K562 (cell line): ENCODE measurements around the gene SLCO3A1. TPM values are rescaled to one million over a fixed set of nuclear protein-coding genes. Genes with fewer than 3 reads are reported as not detected.

Experiments used
- ATAC-seq: fragments of 200-7000 bp; cut with Tn5 transposase; 3 replicates; pipeline ENCODE4 v1.9.1; 2020; ENCODE audit warnings: moderate library complexity
- BruUV-seq: library from RNA; stranded (reverse); fragments of 400-500 nt; replicated peaks from 2 replicates; lab custom pipeline; 2021; lab: Mats Ljungman, UMichigan
- CTCF ChIA-PET: fragments of 300-600 bp; formaldehyde crosslinking; extraction: SDS; loops from one replicate; lab custom pipeline; 2021; ENCODE audit warnings: low intra/inter-chr PET ratio; lab: Yijun Ruan, JAX
- POLR2A ChIA-PET: fragments of 300-600, 350-650 bp; sonication (Branson Sonifier 250); formaldehyde crosslinking; extraction: SDS; loops from one replicate; lab custom pipeline; 2021; ENCODE audit warnings: antibody characterized with exemption, inconsistent platforms; lab: Yijun Ruan, JAX
- DNase-seq, 4 experiments: peaks; one replicate each; pipeline versions ENCODE4 v3.0.0 to v3.0.0-alpha.2; 2011 to 2018; ENCODE audit warnings: low spot score in 3 of 4, mixed read lengths in 3 of 4; ENCODE audit errors: extremely low read depth in 1 of 4
- FAIRE-seq: peaks from 2 replicates; lab custom pipeline; 2011; peaks lifted over from hg19 to GRCh38; lab: Jason Lieb, UNC
- H2AFZ ChIP-seq: 2 replicates; pipeline ENCODE4 v1.6.0; 2011; ENCODE audit warnings: low read depth, low read length, control low read depth, inconsistent platforms
- H3K27ac ChIP-seq: fragments of 200-600 bp; 3 replicates; pipeline ENCODE4 v1.8.0; 2011; ENCODE audit warnings: low read depth, mild to moderate bottlenecking, control low read depth, inconsistent platforms, low read length, moderate library complexity, mixed read lengths; ENCODE audit errors: extremely low read depth
- H3K27me3 ChIP-seq, 2 experiments: fragments of 300-600 bp in 1 of 2; 2 replicates in 1 of 2; 3 replicates in 1 of 2; pipeline versions ENCODE4 v1.6.0 to v1.8.0; 2011; ENCODE audit warnings: inconsistent platforms in 2 of 2, low read length in 2 of 2, mild to moderate bottlenecking in 1 of 2, mixed read lengths in 1 of 2, moderate library complexity in 1 of 2; ENCODE audit not compliant: control insufficient read depth in 2 of 2, insufficient read depth in 2 of 2
- H3K36me3 ChIP-seq: fragments of 300-600 bp; 3 replicates; pipeline ENCODE4 v1.8.0; 2011; ENCODE audit warnings: mild to moderate bottlenecking, low read length, inconsistent platforms; ENCODE audit not compliant: control insufficient read depth, insufficient read depth
- H3K4me1 ChIP-seq, 2 experiments: fragments of 200-600 bp in 1 of 2; replicated peaks in 1 of 2; 2 replicates in 1 of 2; 3 replicates in 1 of 2; pipeline versions ENCODE4 v1.5.1 to v1.8.0; 2011; ENCODE audit warnings: inconsistent platforms in 2 of 2, low read length in 2 of 2, mild to moderate bottlenecking in 1 of 2, mixed read lengths in 1 of 2, moderate library complexity in 1 of 2; ENCODE audit not compliant: control insufficient read depth in 2 of 2, insufficient read depth in 2 of 2
- H3K4me2 ChIP-seq: 2 replicates; pipeline ENCODE4 v1.6.1; 2011; ENCODE audit warnings: low read length, control low read depth, inconsistent platforms, mixed read lengths; ENCODE audit not compliant: insufficient read depth
- H3K4me3 ChIP-seq: fragments of 200-600 bp; sonication (generic), shearing (Covaris generic); 2 replicates; pipeline ENCODE4 v1.5.1; 2016; ENCODE audit warnings: control low read depth, inconsistent platforms
- H3K79me2 ChIP-seq: fragments of 200-600 bp; 3 replicates; pipeline ENCODE4 v1.8.0; 2011; ENCODE audit warnings: low read length, inconsistent platforms; ENCODE audit not compliant: control insufficient read depth, insufficient read depth
- H3K9ac ChIP-seq, 2 experiments: 2 replicates each; pipeline versions ENCODE4 v1.6.0 to v1.6.1; 2011; ENCODE audit warnings: low read depth in 2 of 2, low read length in 2 of 2, control low read depth in 1 of 2, inconsistent platforms in 1 of 2, mild to moderate bottlenecking in 1 of 2, mixed read lengths in 1 of 2; ENCODE audit not compliant: insufficient read depth in 1 of 2
- H3K9me1 ChIP-seq: one replicate; pipeline ENCODE4 v1.6.0; 2011; ENCODE audit warnings: inconsistent platforms, mild to moderate bottlenecking, low read length, moderate library complexity; ENCODE audit not compliant: control insufficient read depth, insufficient read depth
- H3K9me3 ChIP-seq: replicated peaks from 2 replicates; pipeline ENCODE4 v1.5.1; 2011; ENCODE audit warnings: low read depth, low read length, inconsistent platforms; ENCODE audit not compliant: control insufficient read depth, insufficient read depth
- H4K20me1 ChIP-seq: replicated peaks from 2 replicates; pipeline ENCODE4 v1.6.1; 2011; ENCODE audit warnings: low read length, inconsistent platforms, mixed read lengths; ENCODE audit not compliant: control insufficient read depth, insufficient read depth
- BRD9 ChIP-seq: fragments of 450-650 bp; IDR thresholded peaks from 2 replicates; pipeline ENCODE4 v1.6.1; 2018; ENCODE audit warnings: low read depth; ENCODE audit not compliant: partially characterized antibody
- KDM2B ChIP-seq: fragments of 250-450 bp; sonication (Bioruptor Pico); IDR thresholded peaks from 2 replicates; pipeline ENCODE4 v1.8.0; 2021; ENCODE audit warnings: mild to moderate bottlenecking, moderate library complexity
- MXI1 ChIP-seq: IDR thresholded peaks from 2 replicates; pipeline ENCODE4 v1.6.1; 2011; ENCODE audit warnings: low read depth, mild to moderate bottlenecking, improper control_type of control experiment, low read length
- NCOA1 ChIP-seq: fragments of 450-650 bp; IDR thresholded peaks from 2 replicates; pipeline ENCODE4 v1.6.1; 2016; ENCODE audit warnings: low read depth
- PRPF4 ChIP-seq: fragments of 200-400 bp; formaldehyde crosslinking; IDR thresholded peaks from one replicate; pipeline ENCODE4 v1.6.1; 2017; ENCODE audit warnings: low read length, low read depth, mild to moderate bottlenecking; ENCODE audit not compliant: insufficient read depth, poor library complexity, severe bottlenecking
- SMAD1 ChIP-seq: fragments of 150-350 bp; IDR thresholded peaks from 2 replicates; pipeline ENCODE4 v1.6.1; 2014; ENCODE audit warnings: low read length, low read depth; ENCODE audit not compliant: partially characterized antibody
- TEAD2 ChIP-seq: fragments of 450-650 bp; IDR thresholded peaks from 2 replicates; pipeline ENCODE4 v1.6.1; 2016; ENCODE audit warnings: missing genetic modification characterization, control low read depth, missing compliant biosample characterization
- ZNF436 ChIP-seq: fragments of 250-450, 450-650 bp; sonication (Bioruptor Pico); formaldehyde crosslinking; IDR thresholded peaks from 2 replicates; pipeline ENCODE4 v1.7.0; 2020; ENCODE audit warnings: mild to moderate bottlenecking
- ZNF77 ChIP-seq: fragments of 250-450 bp; sonication (Bioruptor Pico); IDR thresholded peaks from 2 replicates; pipeline ENCODE4 v1.5.0; 2020
- ZSCAN32 ChIP-seq: fragments of 450-650 bp; formaldehyde crosslinking; IDR thresholded peaks from 2 replicates; pipeline ENCODE4 v1.4.0; 2020; ENCODE audit warnings: mild to moderate bottlenecking, moderate library complexity
- WGBS: fragments of 100-300 bp; shearing (Covaris generic); methylation state at CpG from one replicate; pipeline ENCODE4 v1.1.6; 2016; ENCODE audit warnings: low coverage, mixed read lengths; ENCODE audit not compliant: insufficient coverage; ENCODE audit errors: missing lambda C conversion rate; 5-methylcytosine and 5-hydroxymethylcytosine counted together
- in situ Hi-C: fragments of 300-500 bp; cut with MboI; formaldehyde crosslinking; loops from 4 replicates; pipeline ENCODE4 v1.15.0; 2018; ENCODE audit warnings: inconsistent platforms, mixed read lengths
- intact Hi-C: fragments of 100-400 bp; cut with micrococcal nuclease; formaldehyde crosslinking; loops from 2 replicates; pipeline ENCODE4 v1.14.2; 2022
- polyA plus RNA-seq, 8 experiments: library from polyadenylated mRNA; depleted of rRNA in 4 of 8; stranded (reverse) in 5 of 8; unstranded in 3 of 8; fragments of >200 nt; fragmentation: Nextera tagmentation in 2 of 8; fragmentation: Illumina TruSeq in 1 of 8; extraction: Ambion mirVana in 2 of 8; extraction: Trizol in 1 of 8; gene quantifications; 2 replicates each; pipeline versions ENCODE4 v1.2.1 to v1.2.3, GENCODE V29; 2011 to 2014; ENCODE audit warnings: inconsistent platforms in 1 of 8, missing spikeins in 1 of 8
- total RNA-seq, 7 experiments: library from RNA; depleted of rRNA in 6 of 7; stranded (reverse); fragments of >200 nt in 6 of 7; fragmentation: Illumina TruSeq in 2 of 7; extraction: Trizol in 2 of 7; gene quantifications; 2 replicates each; pipeline versions ENCODE4 v1.2.1 to v1.2.3, GENCODE V29; 2011 to 2021; ENCODE audit warnings: low replicate concordance in 1 of 7
- TF ChIP-seq, protein P1 (sequence below): sonication (generic); formaldehyde crosslinking; IDR thresholded peaks from 2 replicates; pipeline ENCODE4 v1.4.0; 2020; ENCODE audit warnings: mild to moderate bottlenecking, missing genetic modification reagents
- TF ChIP-seq, protein P2 (sequence below): fragments of 250-450 bp; sonication (Bioruptor Pico); IDR thresholded peaks from 2 replicates; pipeline ENCODE4 v1.8.0; 2022; ENCODE audit warnings: inconsistent platforms, mild to moderate bottlenecking, moderate library complexity, borderline replicate concordance
- TF ChIP-seq, protein P3 (sequence below), 2 experiments: fragments of 450-650 bp; IDR thresholded peaks; 2 replicates each; pipeline ENCODE4 v1.6.1; 2016

SLCO3A1 gene
- total and polyA plus RNA-seq, 9 of the 15 experiments (the other 6 are each of a cell fraction or from before 2014, with no cell fraction given): 0.01 to 0.84 (median 0.06) TPM; not detected in 3

DNA sequence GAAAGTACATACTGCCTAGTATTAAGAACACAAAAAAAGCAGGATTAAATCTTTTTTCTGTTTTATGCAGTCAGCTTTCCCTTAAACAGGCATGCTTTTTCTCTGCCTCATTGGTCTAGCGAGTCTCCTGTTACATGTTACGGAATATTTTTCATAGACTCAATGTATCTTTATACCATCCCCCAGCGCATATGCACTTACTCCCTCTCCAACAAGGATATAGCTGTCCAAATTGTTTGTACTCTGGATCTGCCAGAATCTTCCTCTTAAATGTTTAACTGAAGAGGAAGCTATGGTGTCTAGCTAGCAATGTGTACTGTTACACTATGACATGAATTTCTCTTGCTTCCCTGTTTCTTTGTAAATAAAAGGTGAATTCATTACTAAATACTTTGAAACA, 9.2 kb upstream of the SLCO3A1 start:
- in situ Hi-C loops: no loop called here
- ATAC-seq (no peak), FAIRE-seq (no peak), DNase-seq (no peak)
- TF ChIP-seq, protein P1, sequence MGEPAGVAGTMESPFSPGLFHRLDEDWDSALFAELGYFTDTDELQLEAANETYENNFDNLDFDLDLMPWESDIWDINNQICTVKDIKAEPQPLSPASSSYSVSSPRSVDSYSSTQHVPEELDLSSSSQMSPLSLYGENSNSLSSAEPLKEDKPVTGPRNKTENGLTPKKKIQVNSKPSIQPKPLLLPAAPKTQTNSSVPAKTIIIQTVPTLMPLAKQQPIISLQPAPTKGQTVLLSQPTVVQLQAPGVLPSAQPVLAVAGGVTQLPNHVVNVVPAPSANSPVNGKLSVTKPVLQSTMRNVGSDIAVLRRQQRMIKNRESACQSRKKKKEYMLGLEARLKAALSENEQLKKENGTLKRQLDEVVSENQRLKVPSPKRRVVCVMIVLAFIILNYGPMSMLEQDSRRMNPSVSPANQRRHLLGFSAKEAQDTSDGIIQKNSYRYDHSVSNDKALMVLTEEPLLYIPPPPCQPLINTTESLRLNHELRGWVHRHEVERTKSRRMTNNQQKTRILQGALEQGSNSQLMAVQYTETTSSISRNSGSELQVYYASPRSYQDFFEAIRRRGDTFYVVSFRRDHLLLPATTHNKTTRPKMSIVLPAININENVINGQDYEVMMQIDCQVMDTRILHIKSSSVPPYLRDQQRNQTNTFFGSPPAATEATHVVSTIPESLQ (CRISPR knock-in tag): no peak
- TF ChIP-seq ZSCAN32 (CRISPR knock-in tag) (no peak), PRPF4 (no peak)
- ChIA-PET CTCF (no interaction called here), POLR2A (no interaction called here)
- Histone ChIP-seq H3K27me3 (no peaks in the 10 kb centered on the region), H2AFZ (no peak overlapping the region), H3K27ac (no peak overlapping the region), H3K9ac (no peak overlapping the region), H3K4me2 (no peak overlapping the region), H3K9me3 (no peaks in the 10 kb centered on the region), H4K20me1 (no peaks in the 10 kb centered on the region), H3K4me3 (no peak overlapping the region), H3K4me1 (no peaks in the 10 kb centered on the region), H3K36me3 (no peaks in the 10 kb centered on the region), H3K79me2 (no peaks in the 10 kb centered on the region), H3K9me1 (no peaks in the 10 kb centered on the region)
- intact Hi-C loops: no loop called here
- BruUV-seq: no TSS peak
- WGBS: 0% methylated on average over 3 of the region's 3 CpGs

DNA sequence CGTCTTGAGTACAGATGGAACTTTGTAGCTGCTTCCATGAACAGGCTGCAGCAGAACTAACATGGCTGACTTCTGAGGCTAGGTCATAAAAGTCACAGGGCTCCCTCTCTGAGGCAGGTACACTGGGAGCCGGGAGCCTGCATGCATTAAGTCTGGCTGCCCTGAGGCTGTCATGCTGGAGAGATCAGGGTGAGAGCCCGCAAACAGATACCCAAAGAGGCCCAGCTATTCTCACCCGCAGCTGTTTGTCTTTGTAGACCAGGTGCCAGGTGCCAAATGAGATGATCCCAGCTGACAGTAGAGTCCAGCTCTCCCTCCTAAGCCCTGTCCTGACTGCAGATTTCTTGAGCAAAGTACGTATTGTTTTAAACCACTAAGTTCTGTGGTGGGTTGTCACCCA, 8.6 kb upstream of the SLCO3A1 start:
- no peak overlapping the region for H2AFZ ChIP-seq
- no peak overlapping the region for H3K27ac ChIP-seq
- H3K9ac ChIP-seq: no peak overlapping the region
- H3K9me3 ChIP-seq: no peaks in the 10 kb centered on the region
- no peaks in the 10 kb centered on the region for H3K36me3 ChIP-seq
- H3K9me1 ChIP-seq: no peaks in the 10 kb centered on the region
- ATAC-seq: no peak
- POLR2A ChIA-PET: no interaction called here
- no peak overlapping the region for H3K4me3 ChIP-seq
- in situ Hi-C loops: no loop called here
- H3K4me1 ChIP-seq: no peaks in the 10 kb centered on the region
- H3K79me2 ChIP-seq: no peaks in the 10 kb centered on the region
- H3K4me2 ChIP-seq: no peak overlapping the region
- intact Hi-C loops: no loop called here
- 4% methylated on average over 5 of the region's 5 CpGs for WGBS
- H3K27me3 ChIP-seq: no peaks in the 10 kb centered on the region
- BruUV-seq: no TSS peak
- CTCF ChIA-PET: interaction anchor here (0.5 kb wide), 1 partner anchor 119 kb away, joined by 7 read pairs; no protein-coding TSS in a partner anchor
- FAIRE-seq: no peak
- DNase-seq: no peak
- no peaks in the 10 kb centered on the region for H4K20me1 ChIP-seq
- TF ChIP-seq SMAD1 (no peak), ZNF77 (CRISPR knock-in tag) (no peak), NCOA1 (no peak), BRD9 (no peak), MXI1 (no peak), KDM2B (CRISPR knock-in tag) (no peak), TEAD2 (tag) (no peak), ZNF436 (no peak)
- TF ChIP-seq, protein P2, sequence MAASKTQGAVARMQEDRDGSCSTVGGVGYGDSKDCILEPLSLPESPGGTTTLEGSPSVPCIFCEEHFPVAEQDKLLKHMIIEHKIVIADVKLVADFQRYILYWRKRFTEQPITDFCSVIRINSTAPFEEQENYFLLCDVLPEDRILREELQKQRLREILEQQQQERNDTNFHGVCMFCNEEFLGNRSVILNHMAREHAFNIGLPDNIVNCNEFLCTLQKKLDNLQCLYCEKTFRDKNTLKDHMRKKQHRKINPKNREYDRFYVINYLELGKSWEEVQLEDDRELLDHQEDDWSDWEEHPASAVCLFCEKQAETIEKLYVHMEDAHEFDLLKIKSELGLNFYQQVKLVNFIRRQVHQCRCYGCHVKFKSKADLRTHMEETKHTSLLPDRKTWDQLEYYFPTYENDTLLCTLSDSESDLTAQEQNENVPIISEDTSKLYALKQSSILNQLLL (CRISPR knock-in tag): no peak
- TF ChIP-seq, protein P3, sequence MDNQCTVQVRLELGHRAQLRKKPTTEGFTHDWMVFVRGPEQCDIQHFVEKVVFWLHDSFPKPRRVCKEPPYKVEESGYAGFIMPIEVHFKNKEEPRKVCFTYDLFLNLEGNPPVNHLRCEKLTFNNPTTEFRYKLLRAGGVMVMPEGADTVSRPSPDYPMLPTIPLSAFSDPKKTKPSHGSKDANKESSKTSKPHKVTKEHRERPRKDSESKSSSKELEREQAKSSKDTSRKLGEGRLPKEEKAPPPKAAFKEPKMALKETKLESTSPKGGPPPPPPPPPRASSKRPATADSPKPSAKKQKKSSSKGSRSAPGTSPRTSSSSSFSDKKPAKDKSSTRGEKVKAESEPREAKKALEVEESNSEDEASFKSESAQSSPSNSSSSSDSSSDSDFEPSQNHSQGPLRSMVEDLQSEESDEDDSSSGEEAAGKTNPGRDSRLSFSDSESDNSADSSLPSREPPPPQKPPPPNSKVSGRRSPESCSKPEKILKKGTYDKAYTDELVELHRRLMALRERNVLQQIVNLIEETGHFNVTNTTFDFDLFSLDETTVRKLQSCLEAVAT (IDR thresholded peaks at IDR 0.05): no peak
